NCI-H1417 (cell line): ENCODE results near the gene PRDX4.
A peak's percentile ranks its signal among the peaks of the same experiment; 100 is the strongest.
"Not testable (repeated sequence)": the region's sequence is repeated elsewhere in the genome, so short reads cannot be mapped to it uniquely, and the experiment has no call there.

Source experiments
- DNase-seq, 3 experiments: peaks; one replicate each; lab custom pipeline; 2025; lab: John Stamatoyannopoulos, UW

Gene PRDX4

GRCh38 chrX:23673108-23673507, 5.8 kb downstream of the PRDX4 start:
- no peak for DNase-seq

GRCh38 chrX:23676486-23676885, 9.2 kb downstream of the PRDX4 start:
- DNase-seq: not testable (repeated sequence)

- no peak for DNase-seq
Observed at GRCh38 chrX:23692166-23692565, 24.9 kb downstream of the PRDX4 start.

GRCh38 chrX:23694606-23695005, 27.3 kb downstream of the PRDX4 start:
- DNase-seq: peak; percentile 33 to 80 (median 53)

- DNase-seq: no peak
Observed at GRCh38 chrX:23699636-23700194, 32.4 kb downstream of the PRDX4 start.

GRCh38 chrX:23704673-23705206, 37.4 kb downstream of the PRDX4 start:
- DNase-seq: no peak

GRCh38 chrX:23705235-23705634, 37.9 kb downstream of the PRDX4 start:
- no peak for DNase-seq

- DNase-seq: no peak
Observed at GRCh38 chrX:23720117-23720677, 52.9 kb downstream of the PRDX4 start.

- no peak for DNase-seq
Observed at GRCh38 chrX:23726191-23726590, 58.9 kb downstream of the PRDX4 start.

GRCh38 chrX:23727206-23727605, 59.9 kb downstream of the PRDX4 start:
- DNase-seq: no peak

GRCh38 chrX:23729214-23729613, 61.9 kb downstream of the PRDX4 start:
- DNase-seq: no peak

GRCh38 chrX:23731951-23732350, 64.7 kb downstream of the PRDX4 start:
- DNase-seq: no peak

GRCh38 chrX:23732704-23733103, 65.4 kb downstream of the PRDX4 start:
- DNase-seq: no peak
